Tibial nerve (tissue), 3 donors: Measurements from ENCODE around the gene GHR.

Experiments
- POLR2A ChIP-seq, 2 donors: fragments of 450-650 bp; IDR thresholded peaks; one replicate each; pipeline ENCODE4 v1.6.1; 2017; ENCODE audit warnings: antibody characterized with exemption in 2 of 2, mild to moderate bottlenecking in 2 of 2, moderate library complexity in 2 of 2
- TF ChIP-seq, protein P1 (sequence below), 5 experiments: fragments of 200-600 bp in 3 of 5; fragments of 450-650 bp in 2 of 5; sonication (generic) in 3 of 5; IDR thresholded peaks; one replicate each; pipeline ENCODE4 v1.5.1; 2016 to 2019; ENCODE audit warnings: antibody characterized with exemption in 5 of 5, mild to moderate bottlenecking in 3 of 5, moderate library complexity in 2 of 5

GRCh38 chr5:42624912-42625311, 201.7 kb downstream of the GHR start:
- TF ChIP-seq, protein P1, sequence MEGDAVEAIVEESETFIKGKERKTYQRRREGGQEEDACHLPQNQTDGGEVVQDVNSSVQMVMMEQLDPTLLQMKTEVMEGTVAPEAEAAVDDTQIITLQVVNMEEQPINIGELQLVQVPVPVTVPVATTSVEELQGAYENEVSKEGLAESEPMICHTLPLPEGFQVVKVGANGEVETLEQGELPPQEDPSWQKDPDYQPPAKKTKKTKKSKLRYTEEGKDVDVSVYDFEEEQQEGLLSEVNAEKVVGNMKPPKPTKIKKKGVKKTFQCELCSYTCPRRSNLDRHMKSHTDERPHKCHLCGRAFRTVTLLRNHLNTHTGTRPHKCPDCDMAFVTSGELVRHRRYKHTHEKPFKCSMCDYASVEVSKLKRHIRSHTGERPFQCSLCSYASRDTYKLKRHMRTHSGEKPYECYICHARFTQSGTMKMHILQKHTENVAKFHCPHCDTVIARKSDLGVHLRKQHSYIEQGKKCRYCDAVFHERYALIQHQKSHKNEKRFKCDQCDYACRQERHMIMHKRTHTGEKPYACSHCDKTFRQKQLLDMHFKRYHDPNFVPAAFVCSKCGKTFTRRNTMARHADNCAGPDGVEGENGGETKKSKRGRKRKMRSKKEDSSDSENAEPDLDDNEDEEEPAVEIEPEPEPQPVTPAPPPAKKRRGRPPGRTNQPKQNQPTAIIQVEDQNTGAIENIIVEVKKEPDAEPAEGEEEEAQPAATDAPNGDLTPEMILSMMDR (IDR thresholded peaks at IDR 0.05) = no peak
- TF ChIP-seq POLR2A (IDR thresholded peaks at IDR 0.05) = no peak
